GM12864 (cell line): Measurements from ENCODE around the gene CPVL.

Experiments
- DNase-seq: peaks from one replicate; pipeline ENCODE4 v3.0.0-alpha.2; 2011; ENCODE audit warnings: low read depth
- H3K4me3 ChIP-seq: 2 replicates; pipeline ENCODE4 v1.5.1; 2011; ENCODE audit warnings: mild to moderate bottlenecking, low read depth, low read length, control low read depth
- TF ChIP-seq, protein P1 (sequence below): IDR thresholded peaks from 2 replicates; pipeline ENCODE4 v1.5.1; 2011; ENCODE audit warnings: low read depth, mild to moderate bottlenecking, moderate library complexity, low read length, control low read depth, inconsistent platforms; ENCODE audit errors: missing control alignments

CPVL gene

DNA sequence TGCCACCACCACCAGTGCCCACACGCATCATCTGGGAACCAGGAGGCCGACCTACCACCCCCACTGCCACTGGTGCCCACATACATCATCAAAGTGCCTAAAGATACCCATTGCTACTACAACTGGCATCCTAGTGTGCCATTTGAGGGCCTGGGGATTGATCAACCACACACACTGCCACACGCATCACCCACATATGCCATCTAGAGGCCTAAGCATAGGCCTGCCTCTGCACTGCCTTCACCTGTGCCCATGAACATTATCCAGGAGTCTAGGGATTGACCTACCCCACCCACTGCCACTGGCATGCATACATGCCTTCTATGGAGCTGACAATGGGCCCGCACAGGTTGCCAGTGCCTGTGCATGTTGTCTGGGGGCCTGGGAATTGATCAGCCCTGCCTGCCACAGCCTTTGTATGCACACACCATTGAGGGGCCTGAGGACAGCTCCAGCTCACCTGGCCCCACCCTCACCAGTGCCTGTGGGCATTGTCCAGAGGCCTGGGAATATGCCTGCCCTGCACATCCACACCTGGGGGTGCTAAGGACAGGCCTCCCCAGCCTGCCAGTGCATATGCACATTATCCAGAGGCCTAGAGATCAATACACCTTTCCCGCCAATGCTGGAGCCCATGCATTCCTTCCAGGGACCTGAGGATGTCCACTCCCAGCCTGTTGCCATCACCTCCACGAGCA lies 123.9 kb downstream of the CPVL start:
- no peak for DNase-seq

DNA sequence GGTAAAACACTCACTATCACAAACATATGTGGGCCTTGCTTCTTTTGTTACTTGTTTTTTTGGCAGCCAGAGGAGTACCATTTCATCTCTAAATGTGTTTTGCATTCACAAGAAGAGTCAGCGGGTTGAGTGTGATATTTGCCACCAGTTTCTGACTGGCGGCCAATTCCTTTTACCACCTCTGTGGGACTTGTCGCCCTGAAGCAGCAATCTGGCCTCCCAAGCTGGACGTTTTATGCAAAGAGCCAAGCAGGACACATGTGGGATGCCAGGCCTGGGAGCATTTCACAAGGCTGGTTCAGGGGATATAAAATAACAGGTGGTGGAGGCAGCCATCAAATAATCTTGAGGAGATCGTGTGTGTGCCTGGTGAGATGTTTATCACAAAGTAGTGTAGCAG lies 126.4 kb downstream of the CPVL start:
- TF ChIP-seq, protein P1, sequence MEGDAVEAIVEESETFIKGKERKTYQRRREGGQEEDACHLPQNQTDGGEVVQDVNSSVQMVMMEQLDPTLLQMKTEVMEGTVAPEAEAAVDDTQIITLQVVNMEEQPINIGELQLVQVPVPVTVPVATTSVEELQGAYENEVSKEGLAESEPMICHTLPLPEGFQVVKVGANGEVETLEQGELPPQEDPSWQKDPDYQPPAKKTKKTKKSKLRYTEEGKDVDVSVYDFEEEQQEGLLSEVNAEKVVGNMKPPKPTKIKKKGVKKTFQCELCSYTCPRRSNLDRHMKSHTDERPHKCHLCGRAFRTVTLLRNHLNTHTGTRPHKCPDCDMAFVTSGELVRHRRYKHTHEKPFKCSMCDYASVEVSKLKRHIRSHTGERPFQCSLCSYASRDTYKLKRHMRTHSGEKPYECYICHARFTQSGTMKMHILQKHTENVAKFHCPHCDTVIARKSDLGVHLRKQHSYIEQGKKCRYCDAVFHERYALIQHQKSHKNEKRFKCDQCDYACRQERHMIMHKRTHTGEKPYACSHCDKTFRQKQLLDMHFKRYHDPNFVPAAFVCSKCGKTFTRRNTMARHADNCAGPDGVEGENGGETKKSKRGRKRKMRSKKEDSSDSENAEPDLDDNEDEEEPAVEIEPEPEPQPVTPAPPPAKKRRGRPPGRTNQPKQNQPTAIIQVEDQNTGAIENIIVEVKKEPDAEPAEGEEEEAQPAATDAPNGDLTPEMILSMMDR, result no peak
- H3K4me3 ChIP-seq, result no peak overlapping the region
- DNase-seq, result no peak

More for the DNA sequence above, 123.9 kb downstream of the CPVL start:
- no peak overlapping the region for H3K4me3 ChIP-seq
- TF ChIP-seq, protein P1, result no peak

DNA sequence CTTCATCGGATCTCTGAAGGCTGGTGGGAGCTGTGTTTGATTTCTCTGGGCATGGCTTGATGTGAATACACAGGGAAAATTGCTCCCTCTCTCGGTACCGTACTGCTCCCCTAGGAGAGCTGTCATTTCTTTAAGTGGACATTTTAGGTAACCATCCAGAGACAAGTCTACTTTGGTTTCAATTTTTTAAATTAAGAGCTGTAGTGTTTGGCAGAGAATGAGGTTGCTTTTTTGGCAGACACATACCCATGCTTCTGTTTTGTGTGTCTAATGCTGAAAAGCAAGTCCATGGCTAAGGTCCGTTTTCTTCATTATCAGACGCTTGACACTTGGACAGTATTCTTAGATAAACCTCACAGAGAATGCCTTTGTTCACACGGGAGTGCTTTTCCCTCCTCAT lies 127.0 kb downstream of the CPVL start:
- no peak overlapping the region for H3K4me3 ChIP-seq
- no peak for DNase-seq
- TF ChIP-seq, protein P1, result no peak

DNA sequence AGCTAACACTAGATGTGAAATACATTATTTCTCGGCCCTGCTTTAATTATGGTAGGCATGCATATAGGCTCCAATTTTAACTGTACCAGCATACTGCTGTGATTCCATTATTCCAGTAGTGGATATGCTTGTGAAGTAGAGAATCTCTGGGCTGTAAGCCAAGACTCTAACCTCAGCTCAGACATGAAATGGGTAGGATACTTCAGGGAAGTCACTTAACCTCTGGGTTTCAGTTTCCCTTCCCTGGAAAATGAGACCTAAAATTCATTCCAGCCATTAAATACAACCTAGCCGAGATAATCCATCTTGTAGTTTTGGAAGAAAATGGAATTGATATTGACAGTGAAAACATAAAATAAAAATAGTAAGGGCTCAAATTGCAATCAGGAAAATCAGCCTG lies 128.6 kb downstream of the CPVL start:
- H3K4me3 ChIP-seq, result no peak overlapping the region
- no peak for DNase-seq
- TF ChIP-seq, protein P1, result no peak

DNA sequence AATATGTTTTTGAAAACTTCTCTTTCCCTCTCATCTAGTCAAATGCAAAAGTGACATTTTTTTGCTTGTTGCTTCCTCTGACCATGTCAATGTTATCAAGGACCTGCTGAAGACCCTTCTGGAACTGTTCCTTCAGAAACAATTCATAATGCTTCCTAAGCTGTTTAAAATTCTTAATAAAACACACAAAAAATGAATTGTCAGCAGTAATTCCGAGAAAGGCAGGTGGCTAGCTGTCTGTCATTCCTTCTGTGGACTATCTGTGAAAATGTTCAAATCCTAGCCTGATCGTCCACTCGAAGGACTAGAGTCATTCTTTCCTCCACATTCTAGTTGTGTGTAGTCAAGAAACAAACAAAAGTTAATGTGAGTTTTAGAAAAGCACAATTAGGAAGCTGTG lies 131.6 kb downstream of the CPVL start:
- TF ChIP-seq, protein P1, result no peak
- no peak overlapping the region for H3K4me3 ChIP-seq
- DNase-seq, result no peak

DNA sequence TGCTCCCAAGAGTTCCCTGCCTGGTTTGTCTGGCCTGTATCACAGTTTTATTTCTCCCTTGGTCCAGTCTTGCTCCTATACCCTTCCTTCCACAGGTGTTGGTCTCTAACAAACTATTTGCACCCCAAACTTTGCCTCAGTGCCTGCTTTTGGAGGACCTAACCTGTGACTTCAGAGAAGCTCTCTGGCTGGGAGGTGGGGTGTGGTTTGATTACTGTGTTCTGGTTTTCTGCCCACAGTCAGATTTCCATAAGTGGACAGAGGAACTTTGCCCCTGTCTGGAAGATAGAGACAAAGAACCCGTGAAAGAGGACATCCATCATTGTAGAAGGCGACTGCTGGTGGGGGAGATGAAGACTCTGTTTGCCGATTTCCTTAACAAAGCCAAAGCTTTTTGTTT lies 132.4 kb downstream of the CPVL start:
- DNase-seq, result no peak
- TF ChIP-seq, protein P1, result no peak
- no peak overlapping the region for H3K4me3 ChIP-seq

DNA sequence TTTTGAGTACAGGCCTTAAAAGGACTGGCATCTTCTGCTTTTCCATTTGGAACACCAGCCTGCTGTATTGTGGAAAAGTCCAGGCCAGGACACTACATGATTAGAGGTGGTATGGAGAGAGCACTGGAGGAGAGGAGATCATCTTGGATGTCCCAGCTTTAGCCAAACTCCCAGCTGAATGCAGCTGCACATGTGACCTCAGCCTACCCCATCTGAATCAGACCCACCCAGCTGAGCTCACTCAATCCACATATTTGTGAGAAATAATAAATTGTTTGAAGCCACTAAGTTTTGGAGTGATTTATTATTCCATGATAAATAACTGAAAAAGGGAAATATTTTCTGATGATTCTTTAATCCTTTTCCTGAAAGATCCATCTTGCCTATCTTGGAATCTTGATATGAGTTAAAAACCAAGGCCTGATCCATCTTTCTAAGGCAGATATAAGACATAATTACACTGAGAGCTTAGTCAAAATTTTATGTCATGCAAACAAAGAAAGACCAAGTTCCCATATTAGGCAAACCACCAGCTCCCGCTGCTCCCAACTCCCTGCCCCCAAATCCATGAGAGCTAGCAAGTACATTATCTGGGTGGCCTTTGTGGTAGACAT lies 133.1 kb downstream of the CPVL start:
- TF ChIP-seq, protein P1, result no peak
- no peak for DNase-seq
- no peak overlapping the region for H3K4me3 ChIP-seq
